GM19099 (cell line): ENCODE results near the gene ACKR2.

Experiments used
- POLR2A ChIP-seq: IDR thresholded peaks from 3 replicates; pipeline ENCODE4 v1.6.1; 2011; ENCODE audit warnings: low read depth; ENCODE audit not compliant: insufficient read length; ENCODE audit errors: extremely low read depth

ACKR2 gene

DNA sequence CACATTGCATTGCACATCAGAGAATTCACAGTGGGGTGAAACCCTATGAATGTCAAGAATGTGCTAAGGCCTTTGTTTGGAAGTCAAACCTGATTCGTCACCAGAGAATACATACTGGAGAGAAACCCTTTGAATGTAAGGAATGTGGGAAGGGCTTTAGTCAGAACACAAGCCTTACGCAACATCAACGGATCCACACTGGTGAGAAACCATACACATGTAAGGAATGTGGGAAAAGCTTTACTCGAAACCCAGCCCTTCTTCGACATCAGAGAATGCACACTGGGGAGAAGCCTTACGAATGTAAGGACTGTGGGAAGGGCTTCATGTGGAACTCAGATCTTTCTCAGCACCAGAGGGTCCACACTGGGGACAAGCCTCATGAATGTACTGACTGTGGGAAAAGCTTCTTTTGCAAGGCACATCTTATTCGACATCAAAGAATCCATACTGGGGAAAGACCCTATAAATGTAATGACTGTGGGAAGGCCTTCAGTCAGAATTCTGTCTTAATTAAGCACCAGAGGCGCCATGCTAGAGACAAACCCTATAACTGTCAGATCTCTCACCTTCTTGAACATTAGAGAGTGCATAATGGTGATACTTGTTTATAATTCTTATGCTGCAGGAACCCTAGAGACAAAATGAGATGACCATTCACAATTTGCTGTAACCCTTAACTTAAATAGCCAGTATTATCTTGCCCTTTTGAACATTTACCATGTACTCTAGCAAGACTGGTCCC is 105.7 kb downstream of the ACKR2 start:
- TF ChIP-seq POLR2A, result no peak
